ENCODE measurements around the gene JAK2.
"Not testable (repeated sequence)": the region's sequence is repeated elsewhere in the genome, so short reads cannot be mapped to it uniquely, and the experiment has no call there.

JAK2 gene

GRCh38 chr9:4980086-4980727 is 4.9 kb upstream of the JAK2 start:
- DNase-seq (ENCODE audit: low read depth), result no peak

DNA sequence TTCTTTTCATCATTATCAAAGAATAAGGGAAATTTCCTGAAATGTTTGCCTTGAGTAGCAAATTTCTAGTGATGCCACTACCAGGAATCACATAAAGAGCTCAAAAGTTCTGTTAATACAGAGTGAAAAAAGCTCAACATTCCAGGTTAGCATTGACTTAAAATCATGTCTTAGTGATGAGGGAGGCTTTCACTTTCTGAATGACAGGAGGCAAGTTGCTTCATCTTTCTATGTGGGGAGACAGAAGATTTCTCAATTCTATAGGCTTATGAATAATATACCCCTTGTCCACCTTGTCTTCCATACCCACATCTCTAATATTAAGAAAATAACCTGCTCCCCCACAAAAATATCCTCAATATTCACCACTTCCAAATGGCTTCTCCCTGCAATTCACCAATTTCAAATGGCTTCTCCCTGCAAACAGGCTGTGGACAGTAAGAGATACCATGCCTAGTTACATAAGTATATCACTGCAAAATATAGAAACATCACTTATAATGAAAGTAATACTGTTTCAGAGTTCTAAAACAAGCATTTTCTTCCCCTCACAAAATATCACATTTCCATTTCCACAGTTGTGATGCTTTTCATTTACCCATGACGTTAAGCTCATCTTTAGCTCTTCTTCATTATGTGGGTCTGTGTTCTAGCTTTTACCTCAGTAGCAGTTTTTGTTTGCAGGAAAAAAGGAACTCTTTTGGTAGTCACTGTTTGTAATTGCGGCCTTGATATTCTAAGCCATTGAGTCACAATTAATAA is 2.2 kb upstream of the JAK2 start:
- DNase-seq (ENCODE audit: low read depth), result no peak

GRCh38 chr9:4983601-4984165 is 1.4 kb upstream of the JAK2 start:
- no peak for DNase-seq (ENCODE audit: low read depth)

- no peak for DNase-seq (ENCODE audit: low read depth)
These were observed 876 bp upstream of the JAK2 start for GRCh38 chr9:4984171-4984620.

DNA sequence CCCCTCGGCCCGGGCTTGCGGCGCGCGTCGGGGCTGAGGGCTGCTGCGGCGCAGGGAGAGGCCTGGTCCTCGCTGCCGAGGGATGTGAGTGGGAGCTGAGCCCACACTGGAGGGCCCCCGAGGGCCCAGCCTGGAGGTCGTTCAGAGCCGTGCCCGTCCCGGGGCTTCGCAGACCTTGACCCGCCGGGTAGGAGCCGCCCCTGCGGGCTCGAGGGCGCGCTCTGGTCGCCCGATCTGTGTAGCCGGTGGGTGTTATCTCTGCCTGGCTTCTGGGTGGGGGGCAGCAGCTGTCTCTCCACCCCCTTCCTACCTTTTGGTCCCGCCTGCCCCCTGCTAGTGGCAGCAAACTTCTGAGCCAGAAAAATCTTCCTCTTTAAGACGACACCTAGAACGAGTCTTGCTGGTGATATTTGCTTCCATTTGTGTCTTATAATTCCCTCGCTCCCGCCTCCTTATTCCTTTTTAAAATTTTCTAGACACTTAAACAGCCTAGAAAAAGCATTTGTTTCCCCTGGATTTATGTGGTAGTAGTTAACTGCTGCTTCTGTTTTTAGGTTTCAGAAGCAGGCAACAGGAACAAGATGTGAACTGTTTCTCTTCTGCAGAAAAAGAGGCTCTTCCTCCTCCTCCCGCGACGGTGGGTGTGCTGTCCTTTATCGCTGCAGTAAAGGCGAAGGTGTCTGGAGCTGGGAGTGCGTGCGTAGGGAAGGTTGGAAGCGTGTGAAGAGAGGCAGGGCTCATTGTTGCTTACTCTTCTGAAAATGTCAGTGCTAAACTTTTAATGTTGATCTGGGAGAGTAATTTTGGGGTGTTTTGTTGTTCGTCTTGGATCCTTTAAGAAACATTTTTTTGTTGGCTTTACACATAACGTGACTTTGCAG is 554 bp downstream of the JAK2 start:
- no peak for DNase-seq (ENCODE audit: low read depth)

DNA sequence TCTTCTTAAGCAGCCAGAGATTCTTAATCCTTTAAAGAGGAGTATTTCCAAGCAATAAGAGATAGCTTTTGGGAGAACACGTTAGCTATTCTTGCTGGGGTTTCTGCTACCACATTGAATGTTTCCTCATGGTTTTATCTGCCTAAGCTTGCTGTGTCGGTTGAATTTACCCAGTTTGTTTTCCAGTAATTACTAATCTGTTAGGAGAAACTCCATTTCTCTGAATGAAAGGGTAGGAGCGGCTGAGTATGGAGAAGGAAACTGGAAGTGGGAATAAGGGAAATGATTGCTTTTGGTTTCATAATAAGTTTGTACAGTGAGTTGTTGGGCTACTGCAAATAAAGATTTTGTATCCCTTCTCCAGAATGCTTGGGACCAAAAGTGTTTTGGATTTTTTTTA is 1.2 kb downstream of the JAK2 start:
- DNase-seq (ENCODE audit: low read depth), result no peak

DNA sequence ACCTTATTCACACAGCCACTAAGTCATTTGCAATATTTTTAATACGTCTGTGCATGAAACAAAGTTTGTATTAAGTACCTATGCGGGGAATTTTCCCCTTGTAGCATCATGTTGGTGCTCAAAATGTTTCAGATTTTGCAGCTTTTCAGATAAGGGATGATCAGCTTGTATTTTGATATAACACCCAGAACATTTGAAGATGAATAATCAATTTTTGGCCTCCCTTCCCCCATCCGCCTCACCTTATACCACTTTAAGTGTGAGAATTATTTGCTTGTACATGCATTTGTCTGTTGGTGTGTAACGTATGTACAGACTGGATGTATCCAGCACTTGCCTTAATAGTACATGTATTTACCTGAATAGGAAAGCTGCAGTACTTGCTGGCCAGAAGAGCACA is 1.7 kb downstream of the JAK2 start:
- DNase-seq (ENCODE audit: low read depth), result no peak

DNA sequence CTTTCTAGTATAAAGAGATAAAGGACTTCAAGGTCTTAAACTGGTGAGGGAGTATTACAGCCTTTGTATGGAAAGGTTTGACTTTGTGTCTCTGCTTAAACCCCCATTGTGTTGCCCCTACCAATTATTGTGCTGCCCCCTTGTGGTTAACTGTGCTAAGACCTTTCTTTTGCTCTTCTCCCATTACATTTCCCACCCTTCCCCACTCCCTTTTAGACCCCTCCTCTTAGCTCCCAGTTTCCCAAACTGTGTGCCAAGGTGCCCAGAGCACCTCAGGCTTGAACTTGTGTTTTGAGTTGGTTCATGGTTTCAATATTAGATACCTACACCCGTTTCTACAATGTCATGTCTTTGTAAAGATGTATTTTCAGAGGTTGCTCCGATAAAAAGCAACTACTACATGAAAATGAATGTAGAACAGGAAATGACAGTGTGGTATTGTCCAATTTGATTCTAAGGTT is 2.9 kb downstream of the JAK2 start:
- no peak for DNase-seq (ENCODE audit: low read depth)

- no peak for DNase-seq (ENCODE audit: low read depth)
These were observed 7.8 kb downstream of the JAK2 start for GRCh38 chr9:4992872-4993271.

DNA sequence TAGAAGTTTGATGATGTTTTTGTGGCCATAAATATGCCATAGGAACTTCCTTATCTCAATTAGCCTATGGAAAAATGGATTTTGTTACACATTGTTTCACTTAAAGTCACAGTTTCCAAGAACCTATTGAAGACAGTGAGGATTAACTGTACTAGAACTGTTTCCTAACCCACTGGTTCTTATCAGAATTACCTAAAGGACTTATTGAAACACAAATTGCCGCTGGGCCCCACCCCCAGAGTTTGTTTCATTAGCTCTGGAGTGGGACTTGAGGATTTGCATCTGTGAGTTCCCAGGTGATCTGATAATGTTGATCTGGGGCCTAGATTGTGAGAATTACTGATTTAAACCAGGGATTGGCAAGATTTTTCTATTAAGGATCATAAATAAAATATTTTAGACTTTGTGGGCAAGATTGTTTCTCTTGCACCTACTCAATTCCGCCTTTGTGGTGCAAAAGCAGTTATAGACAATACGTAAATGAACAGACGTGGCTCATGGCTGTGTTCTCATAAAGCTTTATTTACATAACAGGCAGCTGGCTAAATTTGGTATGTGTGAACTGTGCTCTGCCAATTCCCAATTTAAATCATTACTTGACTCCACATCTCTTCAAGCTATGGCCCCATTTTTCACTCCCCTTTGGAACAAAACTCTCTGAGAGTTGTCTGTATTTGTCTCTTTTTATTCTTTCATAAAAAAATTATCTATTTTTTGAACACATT is 9.3 kb downstream of the JAK2 start:
- DNase-seq (ENCODE audit: low read depth), result no peak

DNA sequence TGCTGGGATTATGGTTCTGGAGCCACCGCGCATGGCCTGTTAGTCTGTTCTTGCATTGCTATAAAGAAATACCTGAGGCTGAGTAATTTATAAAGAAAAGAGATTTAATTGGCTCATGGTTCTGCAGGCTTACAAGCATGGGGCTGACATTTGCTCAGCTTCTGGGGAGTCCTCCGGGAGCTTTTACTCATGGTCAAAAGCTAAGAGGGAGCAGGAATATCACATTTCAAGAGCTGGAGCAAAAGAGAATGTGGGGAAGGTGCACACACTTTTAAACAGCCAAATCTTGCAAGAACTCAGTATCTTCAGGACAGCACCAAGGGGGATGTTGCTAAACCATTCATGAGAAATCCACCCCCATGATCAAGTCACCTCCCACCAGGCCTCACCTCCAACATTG is 12.1 kb downstream of the JAK2 start:
- DNase-seq (ENCODE audit: low read depth), result no peak

DNA sequence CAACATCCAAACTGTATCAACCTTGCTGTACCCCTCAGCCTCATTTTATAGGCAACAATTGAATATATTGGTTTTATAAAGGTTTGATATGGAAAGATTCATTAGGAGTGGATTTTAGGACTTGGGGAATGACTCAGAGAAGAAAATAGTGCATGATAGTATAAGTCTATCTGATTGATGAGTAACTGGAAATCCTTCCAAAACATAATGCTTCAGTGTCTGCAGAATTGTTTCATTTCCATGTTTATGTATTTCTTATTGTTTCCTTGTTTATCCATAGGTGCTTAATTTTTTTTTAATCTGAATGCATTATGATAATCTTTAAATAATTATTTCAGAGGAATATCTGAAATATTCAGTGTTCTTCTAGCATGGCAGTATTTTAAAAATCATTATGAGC is 12.6 kb downstream of the JAK2 start:
- DNase-seq (ENCODE audit: low read depth), result no peak

- no peak for DNase-seq (ENCODE audit: low read depth)
These were observed 17.7 kb downstream of the JAK2 start for GRCh38 chr9:5002811-5003210.

- no peak for DNase-seq (ENCODE audit: low read depth)
These were observed 19.4 kb downstream of the JAK2 start for GRCh38 chr9:5004481-5004880.

DNA sequence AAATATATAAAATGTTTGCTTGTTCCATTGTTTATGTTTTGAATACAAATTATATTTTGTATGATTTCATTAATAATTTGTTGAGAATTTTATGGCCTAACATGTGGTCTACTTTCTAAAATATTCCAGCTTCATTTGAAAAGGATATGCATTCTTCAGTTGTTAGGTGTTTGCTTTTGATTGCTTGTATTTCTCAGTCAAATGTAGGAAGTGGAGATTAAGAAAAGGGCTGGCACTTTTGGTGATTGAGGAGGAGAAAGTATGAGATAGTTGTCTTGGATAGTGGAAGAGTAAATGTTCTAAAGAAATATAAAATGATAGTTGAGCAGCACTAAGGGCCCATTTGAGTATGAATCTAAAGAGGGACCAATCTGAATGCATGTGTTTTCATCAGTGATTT is 23.1 kb downstream of the JAK2 start:
- no peak for DNase-seq (ENCODE audit: low read depth)

DNA sequence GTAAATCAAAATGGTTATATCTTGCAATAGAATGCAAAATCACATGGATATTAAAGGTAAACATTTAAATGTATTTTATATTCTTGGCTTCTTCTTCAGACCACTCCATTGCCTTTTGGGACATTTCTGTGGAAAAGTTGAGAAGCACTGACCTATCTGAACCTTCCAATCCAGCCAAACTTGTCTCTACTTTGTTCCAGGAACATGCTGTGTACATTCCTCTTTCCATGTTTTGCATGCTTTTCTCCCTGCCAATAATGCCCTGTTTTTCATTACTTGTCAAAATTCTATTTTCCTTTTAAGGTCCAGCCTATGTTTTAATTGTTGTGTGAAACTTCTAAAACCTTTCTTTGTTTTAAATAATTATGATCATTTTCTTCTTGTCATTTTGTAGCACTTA is 28.3 kb downstream of the JAK2 start:
- DNase-seq (ENCODE audit: low read depth), result no peak

DNA sequence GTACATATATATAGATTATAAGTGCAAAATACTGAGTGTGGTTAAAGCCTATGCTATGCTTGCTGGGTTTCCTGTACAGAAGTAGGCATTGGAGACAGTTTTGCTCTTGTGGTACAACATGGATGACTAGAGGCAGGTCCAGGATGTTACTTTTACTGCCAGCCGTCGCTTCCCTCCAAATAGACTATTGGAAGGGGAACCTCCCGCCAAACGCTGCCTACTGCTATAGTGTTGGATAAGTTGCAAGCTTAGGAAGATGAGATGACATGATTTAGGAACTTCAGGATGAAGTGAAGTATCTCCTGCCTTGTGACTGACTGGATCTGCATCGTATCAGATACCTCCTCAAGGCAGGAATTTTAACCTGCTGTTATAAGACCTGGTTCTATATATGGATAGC is 30.9 kb downstream of the JAK2 start:
- DNase-seq (ENCODE audit: low read depth), result no peak

GRCh38 chr9:5025416-5025815 is 40.3 kb downstream of the JAK2 start:
- DNase-seq (ENCODE audit: low read depth), result no peak

- DNase-seq (ENCODE audit: low read depth), result not testable (repeated sequence)
These were observed 46.9 kb downstream of the JAK2 start for GRCh38 chr9:5031941-5032340.

GRCh38 chr9:5040730-5041389 is 55.8 kb downstream of the JAK2 start:
- no peak for DNase-seq (ENCODE audit: low read depth)

All from HS-27A (cell line).